Cardiac muscle cell (in vitro differentiated cells and primary cell): ENCODE data around the gene ADCY4. TPM values are rescaled to one million over a fixed set of nuclear protein-coding genes. Genes with fewer than 3 reads are reported as not detected.

Experiments
- DNase-seq, 2 donors: peaks; one replicate each; pipeline versions ENCODE4 v3.0.0 to v3.0.0-alpha.2; 2010 to 2017; ENCODE audit warnings: low read depth in 1 of 2, low spot score in 1 of 2
- H3K27ac ChIP-seq: fragments of 200-600 bp; sonication (generic); 2 replicates; pipeline ENCODE4 v1.5.1; 2016
- H3K27me3 ChIP-seq: fragments of 200-600 bp; sonication (generic); 2 replicates; pipeline ENCODE4 v1.6.0; 2016; ENCODE audit warnings: control low read depth
- H3K36me3 ChIP-seq: fragments of 200-600 bp; sonication (generic); 2 replicates; pipeline ENCODE4 v1.5.1; 2016; ENCODE audit warnings: control low read depth
- H3K4me1 ChIP-seq: fragments of 200-600 bp; sonication (generic); 2 replicates; pipeline ENCODE4 v1.8.1; 2017; ENCODE audit warnings: low read depth, mild to moderate bottlenecking, mixed run types
- H3K4me3 ChIP-seq: fragments of 200-600 bp; sonication (generic); 2 replicates; pipeline ENCODE4 v1.5.1; 2016; ENCODE audit warnings: mild to moderate bottlenecking
- H3K9me3 ChIP-seq: fragments of 200-600 bp; sonication (generic); 2 replicates; pipeline ENCODE4 v1.5.1; 2017; ENCODE audit warnings: low read depth, mild to moderate bottlenecking, control low read depth
- polyA plus RNA-seq: library from polyadenylated mRNA; unstranded; fragments of >200 nt; fragmentation: Nextera tagmentation; extraction: Ambion mirVana; gene quantifications from 2 replicates; pipeline ENCODE4 v1.2.1, GENCODE V29; 2016
- total RNA-seq: library from RNA; depleted of rRNA; stranded (reverse); fragments of >200 nt; gene quantifications from 2 replicates; pipeline ENCODE4 v1.2.3, GENCODE V29; 2016
- TF ChIP-seq, protein P1 (sequence below): IDR thresholded peaks from 2 replicates; pipeline ENCODE4 v1.5.1; 2012; ENCODE audit warnings: low read depth, mild to moderate bottlenecking, low read length

ADCY4 gene
- total and polyA plus RNA-seq, 2 experiments from 2014 or later: 1.5 TPM; not detected in 1

DNA sequence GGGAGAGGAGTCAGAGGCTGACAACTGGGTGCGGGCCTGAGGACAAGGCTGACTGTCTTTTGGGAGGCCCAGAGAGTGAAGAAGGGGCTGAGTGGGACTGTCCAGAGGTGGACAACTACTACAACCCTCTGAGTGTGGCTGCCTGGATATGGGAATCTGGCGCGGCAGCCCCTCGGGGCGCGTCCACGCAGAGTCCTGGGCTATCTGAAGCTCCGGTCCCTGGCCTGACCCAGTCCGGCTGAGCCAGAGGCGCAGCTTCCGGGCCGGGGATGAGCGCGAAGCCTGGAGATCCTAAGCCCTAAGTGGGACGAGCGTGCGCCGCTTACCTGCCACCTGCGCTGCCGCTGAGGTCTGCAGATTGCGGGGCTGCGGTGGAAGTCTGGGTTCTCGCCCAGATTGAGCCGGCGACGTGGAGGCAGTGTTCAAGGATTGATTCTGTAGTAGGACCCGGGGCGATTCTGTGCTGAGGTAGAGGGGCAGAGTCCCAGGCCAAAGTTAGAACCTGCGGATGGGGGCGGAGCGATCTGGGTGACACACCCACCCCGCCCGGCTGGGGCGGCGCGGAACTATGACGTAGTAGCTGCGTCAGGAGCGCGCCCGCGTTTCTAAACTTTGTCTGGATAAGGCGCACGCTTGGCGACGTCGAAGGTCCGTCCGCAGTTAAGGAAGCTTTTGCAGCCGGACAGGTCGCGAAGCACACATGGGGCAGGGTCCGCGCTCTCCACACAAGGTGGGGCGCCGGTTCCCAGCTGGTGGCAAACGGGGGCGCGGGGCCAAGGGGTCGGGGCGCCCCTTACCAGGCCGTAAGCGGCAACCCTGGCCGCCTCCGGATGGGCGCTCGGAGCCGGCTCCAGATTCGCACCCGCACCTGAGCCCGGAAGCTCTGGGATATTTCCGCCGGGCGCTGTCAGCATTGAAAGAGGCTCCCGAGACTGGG lies 35.3 kb downstream of the ADCY4 start, which contains the start of the genes DHRS1 and NOP9:
DHRS1 (minus strand) TSS at position 526 of the 937 bp plus-strand sequence. CDS start 674 bp downstream, outside the sequence.
NOP9 (plus strand) TSS at position 596 of the 937 bp plus-strand sequence; CDS start at position 701, 105 bp downstream.
- Histone ChIP-seq H3K4me3 (peak within 1 kb of the TSS; percentile 69), H3K36me3 (peaks cover 24% of the 10 kb centered on the region), H3K27ac (peak within 1 kb of the TSS; percentile 68), H3K4me1 (peaks cover 7% of the 10 kb centered on the region), H3K27me3 (no peaks in the 10 kb centered on the region), H3K9me3 (no peaks in the 10 kb centered on the region)
- peak; percentile 92 to 96 for DNase-seq
- TF ChIP-seq, protein P1, sequence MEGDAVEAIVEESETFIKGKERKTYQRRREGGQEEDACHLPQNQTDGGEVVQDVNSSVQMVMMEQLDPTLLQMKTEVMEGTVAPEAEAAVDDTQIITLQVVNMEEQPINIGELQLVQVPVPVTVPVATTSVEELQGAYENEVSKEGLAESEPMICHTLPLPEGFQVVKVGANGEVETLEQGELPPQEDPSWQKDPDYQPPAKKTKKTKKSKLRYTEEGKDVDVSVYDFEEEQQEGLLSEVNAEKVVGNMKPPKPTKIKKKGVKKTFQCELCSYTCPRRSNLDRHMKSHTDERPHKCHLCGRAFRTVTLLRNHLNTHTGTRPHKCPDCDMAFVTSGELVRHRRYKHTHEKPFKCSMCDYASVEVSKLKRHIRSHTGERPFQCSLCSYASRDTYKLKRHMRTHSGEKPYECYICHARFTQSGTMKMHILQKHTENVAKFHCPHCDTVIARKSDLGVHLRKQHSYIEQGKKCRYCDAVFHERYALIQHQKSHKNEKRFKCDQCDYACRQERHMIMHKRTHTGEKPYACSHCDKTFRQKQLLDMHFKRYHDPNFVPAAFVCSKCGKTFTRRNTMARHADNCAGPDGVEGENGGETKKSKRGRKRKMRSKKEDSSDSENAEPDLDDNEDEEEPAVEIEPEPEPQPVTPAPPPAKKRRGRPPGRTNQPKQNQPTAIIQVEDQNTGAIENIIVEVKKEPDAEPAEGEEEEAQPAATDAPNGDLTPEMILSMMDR: no peak

DNA sequence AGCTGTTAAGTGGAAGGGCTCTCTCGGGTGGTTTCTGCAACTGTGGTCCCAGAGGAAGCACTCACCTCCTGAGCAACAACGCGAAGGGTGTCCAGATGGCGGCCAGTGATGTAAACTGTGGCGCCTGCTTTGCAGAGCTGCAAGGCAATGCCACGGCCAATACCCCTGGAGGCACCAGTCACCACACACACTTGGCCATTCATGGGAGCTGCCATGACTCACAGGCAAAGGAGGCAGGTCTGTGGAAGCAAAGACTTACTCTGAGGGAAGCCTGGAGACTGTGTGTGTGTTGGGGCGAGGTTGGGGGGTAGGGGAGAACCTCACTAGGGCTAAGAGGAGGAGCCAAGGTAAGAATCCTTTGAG lies 36.0 kb downstream of the ADCY4 start:
- H3K27ac ChIP-seq: no peak overlapping the region
- peaks cover 7% of the 10 kb centered on the region for H3K4me1 ChIP-seq
- peaks cover 17% of the 10 kb centered on the region for H3K36me3 ChIP-seq
- no peaks in the 10 kb centered on the region for H3K9me3 ChIP-seq
- H3K27me3 ChIP-seq: no peaks in the 10 kb centered on the region
- peak in 1 of 2 donors; percentile 27 for DNase-seq
- TF ChIP-seq, protein P1: no peak
- peak overlapping the region; percentile 69 for H3K4me3 ChIP-seq

DNA sequence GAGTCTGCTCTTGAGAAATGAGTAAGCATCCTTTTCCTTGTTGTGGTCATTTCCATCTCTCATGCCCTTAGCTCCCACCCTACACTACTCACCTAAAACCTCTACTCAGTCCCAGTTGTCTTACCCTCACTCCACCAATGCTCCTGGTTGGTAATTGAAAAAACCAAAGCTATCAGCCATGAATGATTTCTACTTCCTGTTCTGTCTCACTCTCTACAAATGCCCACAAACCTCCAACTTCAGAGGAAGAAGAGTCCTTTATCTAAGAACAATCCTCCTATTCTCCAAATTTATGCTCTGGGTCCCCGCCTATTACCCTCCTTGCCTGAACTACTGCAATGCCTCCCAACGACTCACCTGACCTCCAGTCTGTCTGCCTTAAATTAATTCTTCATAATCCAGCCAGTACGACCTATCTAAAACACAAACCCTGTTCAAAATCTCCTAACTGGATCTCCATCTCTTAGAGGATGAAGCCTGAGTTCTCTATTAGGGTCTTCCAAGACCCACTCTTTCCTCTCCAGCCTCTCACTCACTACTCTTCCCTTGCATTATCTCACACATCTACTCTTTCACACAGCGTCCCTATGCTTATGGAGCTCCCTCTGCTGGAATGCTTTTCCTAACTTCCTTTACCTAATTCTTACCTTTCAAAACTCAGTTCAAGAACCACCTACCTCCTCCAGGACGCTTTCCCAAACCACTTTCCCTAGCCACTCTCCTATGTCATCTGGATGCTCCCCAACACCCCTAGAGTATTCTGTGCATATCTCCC lies 37.5 kb downstream of the ADCY4 start:
- DNase-seq: peak; percentile 13 to 43
- H3K27me3 ChIP-seq: no peaks in the 10 kb centered on the region
- peaks cover 3% of the 10 kb centered on the region for H3K36me3 ChIP-seq
- H3K4me3 ChIP-seq: no peak overlapping the region
- TF ChIP-seq, protein P1: peak; percentile 44
- no peaks in the 10 kb centered on the region for H3K9me3 ChIP-seq
- H3K4me1 ChIP-seq: peaks cover 7% of the 10 kb centered on the region
- H3K27ac ChIP-seq: no peak overlapping the region

DNA sequence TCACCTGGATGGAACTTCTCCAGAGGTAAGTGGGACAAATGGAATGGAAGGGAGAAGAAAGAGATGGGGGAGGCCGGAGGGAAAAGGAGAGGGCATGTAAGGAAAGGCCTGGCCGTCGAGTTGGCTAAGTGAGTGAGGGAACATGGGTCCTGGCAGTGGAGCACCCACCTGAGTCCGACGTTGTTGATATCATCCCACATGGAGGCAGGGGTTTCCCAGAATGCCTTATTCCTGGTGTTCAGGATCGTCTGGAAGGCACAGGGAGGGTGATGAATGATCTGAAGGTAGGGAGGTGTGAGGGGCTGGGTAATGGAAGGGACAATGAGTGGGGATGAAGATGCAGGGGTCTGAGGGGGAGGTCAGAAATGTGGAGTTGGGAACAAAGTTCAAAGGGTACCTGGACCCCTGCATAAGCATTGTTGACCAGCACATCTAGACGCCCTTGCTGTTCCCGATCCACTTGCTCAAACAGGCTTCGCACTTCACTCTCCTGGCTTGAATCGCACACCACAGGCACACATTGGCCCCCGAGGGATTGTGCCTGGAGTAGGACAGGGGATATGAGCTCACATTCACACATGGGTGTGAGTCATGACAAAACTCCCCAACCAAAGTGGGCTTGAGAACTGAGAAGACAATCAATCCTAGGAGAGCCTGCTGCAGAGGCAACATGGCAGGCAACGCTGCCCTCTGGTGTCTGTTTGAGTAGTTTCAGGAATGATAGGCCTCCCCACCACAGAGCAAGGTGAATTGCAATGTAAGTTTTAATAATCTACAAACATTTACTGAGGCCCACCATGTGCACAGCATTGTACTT lies 38.3 kb downstream of the ADCY4 start:
- Histone ChIP-seq H3K4me1 (peaks cover 7% of the 10 kb centered on the region), H3K27me3 (no peaks in the 10 kb centered on the region), H3K36me3 (no peaks in the 10 kb centered on the region), H3K4me3 (no peak overlapping the region), H3K27ac (no peak overlapping the region), H3K9me3 (no peaks in the 10 kb centered on the region)
- TF ChIP-seq, protein P1: peak; percentile 80
- peak; percentile 73 to 92 for DNase-seq

DNA sequence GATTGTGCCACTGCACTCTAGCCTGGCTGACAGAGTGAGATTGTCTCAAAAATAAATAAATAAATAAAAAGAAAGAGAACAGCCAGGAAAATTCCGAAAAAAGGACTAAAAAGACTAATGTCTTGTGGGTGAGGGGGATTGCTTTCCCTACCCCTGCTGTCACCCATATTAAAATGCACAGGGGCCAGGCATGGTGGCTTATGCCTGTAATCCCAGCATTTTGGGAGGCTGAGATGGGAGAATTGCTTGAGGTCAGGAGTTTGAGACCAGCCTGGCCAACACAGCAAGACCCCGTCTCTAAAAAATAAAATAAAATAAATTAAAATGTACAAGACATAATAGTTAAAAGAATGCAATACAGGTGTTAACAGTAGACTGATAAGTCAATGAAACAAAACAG lies 41.3 kb downstream of the ADCY4 start:
- no peak overlapping the region for H3K27ac ChIP-seq
- peaks cover 3% of the 10 kb centered on the region for H3K36me3 ChIP-seq
- TF ChIP-seq, protein P1: no peak
- H3K4me1 ChIP-seq: no peaks in the 10 kb centered on the region
- H3K9me3 ChIP-seq: no peaks in the 10 kb centered on the region
- no peak for DNase-seq
- no peak overlapping the region for H3K4me3 ChIP-seq
- no peaks in the 10 kb centered on the region for H3K27me3 ChIP-seq
